Upper lobe of left lung (tissue), 6 donors: Measurements from ENCODE around the gene CDCP2. TPM values are rescaled to one million over a fixed set of nuclear protein-coding genes. Genes with fewer than 3 reads are reported as not detected.

Experiments used
- ATAC-seq, 2 donors: fragments of 200-7000 bp; cut with Tn5 transposase; one replicate each; pipeline ENCODE4 v1.9.1; 2022; ENCODE audit warnings: mild to moderate bottlenecking in 2 of 2, moderate library complexity in 2 of 2; ENCODE audit not compliant: low FRiP score in 2 of 2
- DNase-seq, 2 donors: peaks; one replicate each; pipeline ENCODE4 v3.0.0-alpha.2; 2019 to 2020
- H3K27ac ChIP-seq, 4 donors: fragments of 200-600 bp; sonication (generic); one replicate each; pipeline ENCODE4 v1.5.1; 2016 to 2019
- H3K27me3 ChIP-seq, 4 donors: fragments of 200-600 bp; sonication (generic); one replicate each; pipeline ENCODE4 v1.5.1; 2017 to 2019
- H3K36me3 ChIP-seq, 4 donors: fragments of 200-600 bp; sonication (generic); one replicate each; pipeline ENCODE4 v1.5.1; 2016 to 2019
- H3K4me1 ChIP-seq, 4 donors: fragments of 200-600 bp; sonication (generic); one replicate each; pipeline ENCODE4 v1.5.1; 2018 to 2019
- H3K4me3 ChIP-seq, 4 donors: fragments of 200-600 bp; sonication (generic); one replicate each; pipeline ENCODE4 v1.5.1; 2017 to 2019; ENCODE audit warnings: mild to moderate bottlenecking in 2 of 4, moderate library complexity in 1 of 4
- H3K9me3 ChIP-seq, 4 donors: fragments of 200-600 bp; sonication (generic); one replicate each; pipeline ENCODE4 v1.5.1; 2018 to 2019
- CTCF ChIP-seq, 6 experiments: fragments of 450-650 bp in 4 of 6; fragments of 200-600 bp in 2 of 6; sonication (generic) in 2 of 6; IDR thresholded peaks; one replicate each; pipeline ENCODE4 v1.5.1; 2016 to 2019; ENCODE audit warnings: antibody characterized with exemption in 6 of 6
- EP300 ChIP-seq, 4 donors: sonication (generic); formaldehyde crosslinking; IDR thresholded peaks; one replicate each; pipeline ENCODE4 v1.5.1; 2017; ENCODE audit warnings: antibody characterized with exemption in 4 of 4, control low read depth in 2 of 4
- POLR2A ChIP-seq, 4 donors: fragments of 450-650 bp; IDR thresholded peaks; one replicate each; pipeline ENCODE4 v1.5.1; 2016 to 2017; ENCODE audit warnings: antibody characterized with exemption in 4 of 4, mild to moderate bottlenecking in 2 of 4
- POLR2AphosphoS5 ChIP-seq, 2 donors: sonication (generic); formaldehyde crosslinking; IDR thresholded peaks; one replicate each; pipeline ENCODE4 v1.5.1; 2017; ENCODE audit warnings: antibody characterized with exemption in 2 of 2
- WGBS, 2 donors: methylation state at CpG; one replicate each; pipeline ENCODE4 v1.1.5; 2017 to 2018; 5-methylcytosine and 5-hydroxymethylcytosine counted together
- total RNA-seq, 6 donors: library from RNA; depleted of rRNA in 4 of 6; stranded (reverse); fragments of >200 nt in 4 of 6; gene quantifications; one replicate each; pipeline versions ENCODE4 v1.1.0 to v1.2.1, GENCODE V29; 2016 to 2021
- donor health status: DM: no; HTN: no; CAD: no; lungs with moderate emphysema.
- donor health status: DM: no; HTN: yes; CAD: no; lungs with severe emphysema.

Gene CDCP2
- total RNA-seq, 6 donors from 2014 or later: not detected

- Histone ChIP-seq H3K27ac (no peak overlapping the region), H3K4me3 (no peak overlapping the region), H3K36me3 (peaks cover 0 to 5% (median under 1%) of the 10 kb centered on the region in 4 donors), H3K27me3 (no peaks in the 10 kb centered on the region), H3K4me1 (no peaks in the 10 kb centered on the region), H3K9me3 (no peaks in the 10 kb centered on the region)
- no peak for DNase-seq
- WGBS, 2 donors: 66 to 73% methylated on average over 8 to 9 of the region's 9 CpGs
- no peak for TF ChIP-seq CTCF (IDR thresholded peaks at IDR 0.05)
- no peak for TF ChIP-seq POLR2AphosphoS5 (IDR thresholded peaks at IDR 0.05)
- TF ChIP-seq POLR2A (IDR thresholded peaks at IDR 0.05): no peak
- TF ChIP-seq EP300 (IDR thresholded peaks at IDR 0.05): no peak
- ATAC-seq: no peak
These were observed 20.9 kb upstream of the CDCP2 start for GRCh38 chr1:54173681-54174080.

GRCh38 chr1:54172614-54173599 lies 20.1 kb upstream of the CDCP2 start:
- WGBS, 2 donors: 73 to 76% methylated on average over 10 of the region's 10 CpGs
- no peak for TF ChIP-seq EP300 (IDR thresholded peaks at IDR 0.05)
- TF ChIP-seq POLR2A (IDR thresholded peaks at IDR 0.05): no peak
- TF ChIP-seq CTCF (IDR thresholded peaks at IDR 0.05): no peak
- no peak for TF ChIP-seq POLR2AphosphoS5 (IDR thresholded peaks at IDR 0.05)
- no peaks in the 10 kb centered on the region for H3K36me3 ChIP-seq
- no peak overlapping the region for H3K27ac ChIP-seq
- H3K4me3 ChIP-seq: no peak overlapping the region
- ATAC-seq (no peak), DNase-seq (no peak)
- H3K9me3 ChIP-seq: no peaks in the 10 kb centered on the region
- H3K27me3 ChIP-seq: no peaks in the 10 kb centered on the region
- no peaks in the 10 kb centered on the region for H3K4me1 ChIP-seq

GRCh38 chr1:54171606-54172005 lies 18.8 kb upstream of the CDCP2 start:
- no peak for DNase-seq
- Histone ChIP-seq H3K27me3 (no peaks in the 10 kb centered on the region), H3K27ac (no peak overlapping the region), H3K4me1 (no peaks in the 10 kb centered on the region), H3K4me3 (no peak overlapping the region), H3K36me3 (no peaks in the 10 kb centered on the region), H3K9me3 (no peaks in the 10 kb centered on the region)
- ATAC-seq: no peak
- TF ChIP-seq EP300 (IDR thresholded peaks at IDR 0.05): no peak
- no peak for TF ChIP-seq POLR2AphosphoS5 (IDR thresholded peaks at IDR 0.05)
- no peak for TF ChIP-seq POLR2A (IDR thresholded peaks at IDR 0.05)
- no peak for TF ChIP-seq CTCF (IDR thresholded peaks at IDR 0.05)
- 89 to 90% methylated on average over 8 of the region's 8 CpGs for WGBS, 2 donors

- no peak overlapping the region for H3K27ac ChIP-seq
- DNase-seq (no peak), ATAC-seq (no peak)
- no peak overlapping the region for H3K4me3 ChIP-seq
- WGBS, 2 donors: 77 to 92% methylated on average over 8 of the region's 8 CpGs
- no peaks in the 10 kb centered on the region for H3K27me3 ChIP-seq
- TF ChIP-seq EP300 (IDR thresholded peaks at IDR 0.05) (no peak), POLR2AphosphoS5 (IDR thresholded peaks at IDR 0.05) (no peak), CTCF (IDR thresholded peaks at IDR 0.05) (no peak), POLR2A (IDR thresholded peaks at IDR 0.05) (no peak)
- no peaks in the 10 kb centered on the region for H3K4me1 ChIP-seq
- no peaks in the 10 kb centered on the region for H3K9me3 ChIP-seq
- H3K36me3 ChIP-seq: no peaks in the 10 kb centered on the region
These were observed 18.2 kb upstream of the CDCP2 start for GRCh38 chr1:54171016-54171415.
